Endodermal cell (in vitro differentiated cells): ENCODE results near the gene ARHGAP40. TPM values are rescaled to one million over a fixed set of nuclear protein-coding genes. Genes with fewer than 3 reads are reported as not detected.
A peak's percentile ranks its signal among the peaks of the same experiment; 100 is the strongest.

Source experiments
- DNase-seq: peaks from one replicate; pipeline ENCODE4 v3.0.0-alpha.2; 2017
- H3K27ac ChIP-seq: 2 replicates; pipeline ENCODE4 v1.5.1; 2013; ENCODE audit warnings: mild to moderate bottlenecking, low read depth, low read length, moderate library complexity
- H3K27me3 ChIP-seq: 2 replicates; pipeline ENCODE4 v1.6.1; 2013; ENCODE audit warnings: mild to moderate bottlenecking, low read length, moderate library complexity; ENCODE audit not compliant: insufficient read depth, control insufficient read depth, poor library complexity, severe bottlenecking
- H3K36me3 ChIP-seq: 2 replicates; pipeline ENCODE4 v1.7.0; 2013; ENCODE audit warnings: mild to moderate bottlenecking, low read length, moderate library complexity; ENCODE audit not compliant: control insufficient read depth, insufficient read depth
- H3K4me1 ChIP-seq: one replicate; pipeline ENCODE4 v1.7.0; 2013; ENCODE audit warnings: low read length; ENCODE audit not compliant: control insufficient read depth, insufficient read depth
- H3K4me3 ChIP-seq: 2 replicates; pipeline ENCODE4 v1.5.1; 2013; ENCODE audit warnings: mild to moderate bottlenecking, low read length, moderate library complexity
- H3K9ac ChIP-seq: 2 replicates; pipeline ENCODE4 v1.6.1; 2013; ENCODE audit warnings: mild to moderate bottlenecking, low read length, moderate library complexity; ENCODE audit not compliant: poor library complexity, severe bottlenecking; ENCODE audit errors: extremely low read depth
- H3K9me3 ChIP-seq: 2 replicates; pipeline ENCODE4 v1.6.1; 2013; ENCODE audit warnings: mild to moderate bottlenecking, low read length, moderate library complexity; ENCODE audit not compliant: control insufficient read depth
- H3K27ac Mint-ChIP-seq: 2 replicates; pipeline ENCODE4 v1.8.0; 2020; ENCODE audit warnings: mixed read lengths
- H3K27me3 Mint-ChIP-seq: 2 replicates; pipeline ENCODE4 v1.8.0; 2021; ENCODE audit warnings: mild to moderate bottlenecking, mixed read lengths; ENCODE audit not compliant: insufficient read depth
- H3K36me3 Mint-ChIP-seq: 2 replicates; pipeline ENCODE4 v1.8.0; 2020; ENCODE audit warnings: low read depth, mixed read lengths
- H3K4me1 Mint-ChIP-seq: 2 replicates; pipeline ENCODE4 v1.8.0; 2020; ENCODE audit warnings: mixed read lengths
- H3K4me3 Mint-ChIP-seq: 2 replicates; pipeline ENCODE4 v1.8.0; 2020; ENCODE audit warnings: mild to moderate bottlenecking, moderate library complexity, mixed read lengths
- H3K9me3 Mint-ChIP-seq: 2 replicates; pipeline ENCODE4 v1.8.0; 2020; ENCODE audit warnings: mild to moderate bottlenecking, mixed read lengths
- WGBS, 2 experiments: methylation state at CpG; one replicate each; pipeline versions ENCODE4 v1.1.5 to v1.1.7; 2013; ENCODE audit warnings: missing lambda C conversion rate in 2 of 2, mixed read lengths in 1 of 2; ENCODE audit not compliant: insufficient coverage in 1 of 2, insufficient read length in 1 of 2; 5-methylcytosine and 5-hydroxymethylcytosine counted together
- total RNA-seq, 2 donors: library from RNA; stranded (reverse); fragmentation: NEBNext Ultra II Directional in 1 of 2; extraction: Animal tissue kit (Norgen Biotek cat#: 25700) in 1 of 2; gene quantifications; 2 replicates in 1 of 2; 3 replicates in 1 of 2; pipeline ENCODE4 v1.2.1, GENCODE V29; 2021
- TF ChIP-seq, protein P1 (sequence below): fragments of 200-600 bp; sonication (generic); conservative IDR thresholded peaks from 2 replicates; pipeline ENCODE4 v1.5.0; 2021; ENCODE audit warnings: antibody characterized with exemption, mild to moderate bottlenecking

The ARHGAP40 gene
- total RNA-seq, 2 donors from 2014 or later = 5.5 to 18.5 TPM

DNA sequence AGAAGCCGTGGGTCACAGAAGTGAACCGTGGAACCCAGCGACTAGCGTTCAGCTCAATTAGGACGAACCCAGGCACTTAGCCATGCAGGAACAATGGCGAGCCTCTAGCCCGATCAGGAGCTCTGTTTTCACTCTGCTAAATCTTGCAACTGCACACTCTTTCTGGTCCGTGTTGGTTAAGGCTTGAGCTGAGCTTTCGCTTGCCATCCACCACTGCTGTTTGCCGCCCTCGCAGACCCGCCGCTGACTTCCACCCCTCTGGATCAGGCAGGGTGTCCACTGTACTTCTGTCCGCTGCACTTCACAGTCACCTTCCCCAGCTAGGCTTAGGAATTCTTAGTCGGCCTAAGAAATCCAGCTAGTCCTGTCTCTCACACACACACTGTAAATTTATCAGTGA, 96.9 kb downstream of the ARHGAP40 start:
- TF ChIP-seq, protein P1, sequence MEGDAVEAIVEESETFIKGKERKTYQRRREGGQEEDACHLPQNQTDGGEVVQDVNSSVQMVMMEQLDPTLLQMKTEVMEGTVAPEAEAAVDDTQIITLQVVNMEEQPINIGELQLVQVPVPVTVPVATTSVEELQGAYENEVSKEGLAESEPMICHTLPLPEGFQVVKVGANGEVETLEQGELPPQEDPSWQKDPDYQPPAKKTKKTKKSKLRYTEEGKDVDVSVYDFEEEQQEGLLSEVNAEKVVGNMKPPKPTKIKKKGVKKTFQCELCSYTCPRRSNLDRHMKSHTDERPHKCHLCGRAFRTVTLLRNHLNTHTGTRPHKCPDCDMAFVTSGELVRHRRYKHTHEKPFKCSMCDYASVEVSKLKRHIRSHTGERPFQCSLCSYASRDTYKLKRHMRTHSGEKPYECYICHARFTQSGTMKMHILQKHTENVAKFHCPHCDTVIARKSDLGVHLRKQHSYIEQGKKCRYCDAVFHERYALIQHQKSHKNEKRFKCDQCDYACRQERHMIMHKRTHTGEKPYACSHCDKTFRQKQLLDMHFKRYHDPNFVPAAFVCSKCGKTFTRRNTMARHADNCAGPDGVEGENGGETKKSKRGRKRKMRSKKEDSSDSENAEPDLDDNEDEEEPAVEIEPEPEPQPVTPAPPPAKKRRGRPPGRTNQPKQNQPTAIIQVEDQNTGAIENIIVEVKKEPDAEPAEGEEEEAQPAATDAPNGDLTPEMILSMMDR = no peak
- DNase-seq = no peak
- H3K27me3 Mint-ChIP-seq = peaks cover 39% of the 10 kb centered on the region

DNA sequence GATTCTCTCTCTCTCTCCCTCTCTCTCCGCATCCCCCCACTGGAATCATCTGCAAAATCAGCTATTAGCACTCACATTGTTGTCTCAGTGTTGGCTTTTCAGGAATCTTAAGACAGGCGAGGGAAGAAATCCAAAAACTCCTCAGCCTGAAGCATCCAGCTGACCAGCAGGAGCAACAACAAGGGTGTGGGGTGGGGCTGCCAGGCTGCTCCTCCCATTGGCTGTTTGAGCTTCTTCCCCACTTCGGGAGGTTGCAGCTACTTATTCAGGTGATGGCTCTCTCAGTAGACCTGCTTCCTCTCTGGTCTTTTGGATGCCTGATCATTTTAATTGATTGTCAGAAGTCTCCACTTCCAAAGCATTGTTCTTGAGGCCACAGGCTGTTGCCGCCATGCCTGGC, 98.5 kb downstream of the ARHGAP40 start:
- 52 to 72% methylated on average over 3 to 4 of the region's 4 CpGs for WGBS, 2 experiments
- H3K27me3 ChIP-seq = peaks cover 37% of the 10 kb centered on the region
- Mint-ChIP-seq H3K4me3 (no peak overlapping the region), H3K36me3 (no peaks in the 10 kb centered on the region), H3K9me3 (no peaks in the 10 kb centered on the region), H3K27ac (no peak overlapping the region), H3K4me1 (no peaks in the 10 kb centered on the region), H3K27me3 (peaks cover 42% of the 10 kb centered on the region)
- no peaks in the 10 kb centered on the region for H3K4me1 ChIP-seq
- TF ChIP-seq, protein P1 = no peak
- H3K36me3 ChIP-seq = no peaks in the 10 kb centered on the region
- H3K9ac ChIP-seq = no peak overlapping the region
- H3K9me3 ChIP-seq = no peaks in the 10 kb centered on the region
- DNase-seq = peak; percentile 80
- no peak overlapping the region for H3K27ac ChIP-seq
- H3K4me3 ChIP-seq = no peak overlapping the region

More for the DNA sequence above, 96.9 kb downstream of the ARHGAP40 start:
- Histone ChIP-seq H3K4me1 (no peaks in the 10 kb centered on the region), H3K36me3 (no peaks in the 10 kb centered on the region), H3K27me3 (peaks cover 37% of the 10 kb centered on the region), H3K27ac (no peak overlapping the region), H3K9me3 (no peaks in the 10 kb centered on the region), H3K4me3 (no peak overlapping the region), H3K9ac (no peak overlapping the region)
- Mint-ChIP-seq H3K9me3 (no peaks in the 10 kb centered on the region), H3K4me3 (no peak overlapping the region), H3K36me3 (no peaks in the 10 kb centered on the region), H3K27ac (no peak overlapping the region), H3K4me1 (no peaks in the 10 kb centered on the region)
- 80 to 86% methylated on average over 14 to 15 of the region's 15 CpGs for WGBS, 2 experiments

Other genes starting within 250 kb of the ARHGAP40 start
- gene SNHG17, start 166.5 kb upstream of the ARHGAP40 start, total RNA-seq = 10 to 100 TPM; 36.7 to 45.9 TPM
- gene RALGAPB, start 129.0 kb upstream of the ARHGAP40 start, total RNA-seq = 10 to 100 TPM; 38.3 to 45.5 TPM
- gene ADIG, start 20.6 kb upstream of the ARHGAP40 start, total RNA-seq = not detected
- gene SLC32A1, start 122.7 kb downstream of the ARHGAP40 start, total RNA-seq = not detected
- 10 to 100 TPM in 1 of 2 donors, 1 to 10 TPM in 1; 7.9 to 11.2 TPM for gene ACTR5, start 146.7 kb downstream of the ARHGAP40 start, total RNA-seq
- gene PPP1R16B, start 203.9 kb downstream of the ARHGAP40 start, total RNA-seq = 10 to 100 TPM in 1 of 2 donors, 1 to 10 TPM in 1; 6.7 to 15.3 TPM